GM23338 (cell line): ENCODE results near the gene GNB1L. TPM values are rescaled to one million over a fixed set of nuclear protein-coding genes. Genes with fewer than 3 reads are reported as not detected.

Experiments
- CREB1 ChIP-seq: fragments of 250-450 bp; sonication (Bioruptor Pico); IDR thresholded peaks from 2 replicates; pipeline ENCODE4 v1.5.0; 2020; ENCODE audit warnings: low read depth, mild to moderate bottlenecking, moderate library complexity
- ETS1 ChIP-seq: IDR thresholded peaks from 2 replicates; pipeline ENCODE4 v1.6.1; 2016; ENCODE audit warnings: antibody characterized with exemption
- JUNB ChIP-seq: IDR thresholded peaks from one replicate; pipeline ENCODE4 v1.6.1; 2016; ENCODE audit warnings: antibody characterized with exemption; ENCODE audit not compliant: unreplicated experiment
- NANOG ChIP-seq: IDR thresholded peaks from 2 replicates; pipeline ENCODE4 v1.6.1; 2016; ENCODE audit warnings: antibody characterized with exemption, borderline replicate concordance
- POLR2AphosphoS5 ChIP-seq: IDR thresholded peaks from 2 replicates; pipeline ENCODE4 v1.6.1; 2016; ENCODE audit warnings: antibody characterized with exemption, low read depth
- REST ChIP-seq: IDR thresholded peaks from one replicate; pipeline ENCODE4 v1.6.1; 2018; ENCODE audit warnings: antibody characterized with exemption; ENCODE audit not compliant: unreplicated experiment
- STAT1 ChIP-seq: IDR thresholded peaks from one replicate; pipeline ENCODE4 v1.6.1; 2016; ENCODE audit warnings: antibody characterized with exemption; ENCODE audit not compliant: unreplicated experiment
- ZNF114 ChIP-seq: fragments of 250-450 bp; sonication (Bioruptor Pico); IDR thresholded peaks from 2 replicates; pipeline ENCODE4 v1.5.0; 2020; ENCODE audit warnings: mild to moderate bottlenecking, moderate library complexity
- ZNF331 ChIP-seq: fragments of 250-450 bp; sonication (Bioruptor Pico); IDR thresholded peaks from 2 replicates; pipeline ENCODE4 v1.5.0; 2020; ENCODE audit warnings: low read depth, mild to moderate bottlenecking, moderate library complexity
- ZNF462 ChIP-seq: fragments of 250-450 bp; sonication (Bioruptor Pico); IDR thresholded peaks from 2 replicates; pipeline ENCODE4 v1.5.0; 2020; ENCODE audit warnings: mild to moderate bottlenecking, moderate library complexity
- polyA plus RNA-seq: library from polyadenylated mRNA; unstranded; fragments of >200 nt; fragmentation: Nextera tagmentation; extraction: Ambion mirVana; gene quantifications from 2 replicates; pipeline ENCODE4 v1.2.1, GENCODE V29; 2016
- total RNA-seq: library from RNA; depleted of rRNA; stranded (reverse); fragments of >200 nt; shearing (Covaris generic); gene quantifications from 2 replicates; pipeline ENCODE4 v1.2.3, GENCODE V29; 2014

GNB1L gene
- total and polyA plus RNA-seq, 2 experiments from 2014 or later: 15.2 to 27.8 TPM

- TF ChIP-seq ZNF462: no peak
- no peak for TF ChIP-seq ETS1
- no peak for TF ChIP-seq ZNF331
- no peak for TF ChIP-seq STAT1
- TF ChIP-seq NANOG: no peak
- no peak for TF ChIP-seq REST
- no peak for TF ChIP-seq JUNB
- no peak for TF ChIP-seq POLR2AphosphoS5
- no peak for TF ChIP-seq ZNF114 (CRISPR knock-in tag)
- no peak for TF ChIP-seq CREB1 (CRISPR knock-in tag)
These were observed 10.8 kb downstream of the GNB1L start (continued) for GRCh38 chr22:19843857-19844376.
